ENCODE data around the gene ZNF853. TPM values are rescaled to one million over a fixed set of nuclear protein-coding genes. Genes with fewer than 3 reads are reported as not detected.

ZNF853 gene
- total RNA-seq, 1 donor from 2014 or later: 6.2 TPM

GRCh38 chr7:6623589-6624245 is 8.3 kb downstream of the ZNF853 start:
- Histone ChIP-seq H3K79me2 (ENCODE audit: low read depth) (no peaks in the 10 kb centered on the region), H3K27me3 (no peaks in the 10 kb centered on the region), H3K4me2 (no peak overlapping the region), H3K4me1 (no peaks in the 10 kb centered on the region), H3K27ac (no peak overlapping the region), H3F3A (ENCODE audit: low read depth) (no peaks in the 10 kb centered on the region), H3K4me3 (no peak overlapping the region), H3K36me3 (no peaks in the 10 kb centered on the region), H3K9me3 (ENCODE audit: low read depth) (no peaks in the 10 kb centered on the region), H4K20me1 (ENCODE audit: low read depth) (no peaks in the 10 kb centered on the region), H3K9ac (no peak overlapping the region), H2AFZ (replicated peaks) (no peak overlapping the region)
- no peak for DNase-seq (ENCODE audit: low spot score)
- Mint-ChIP-seq H3K4me3 (no peak overlapping the region), H3K4me1 (no peaks in the 10 kb centered on the region), H3K27me3 (ENCODE audit: insufficient read depth, low read depth) (peaks cover 4% of the 10 kb centered on the region), H3K9me3 (no peaks in the 10 kb centered on the region), H3K36me3 (peaks cover 19% of the 10 kb centered on the region), H3K27ac (no peak overlapping the region)
- no peak for TF ChIP-seq EZH2phosphoT487 (IDR thresholded peaks at IDR 0.05)
- no peak for TF ChIP-seq EZH2 (IDR thresholded peaks at IDR 0.05)
- TF ChIP-seq, protein P1, sequence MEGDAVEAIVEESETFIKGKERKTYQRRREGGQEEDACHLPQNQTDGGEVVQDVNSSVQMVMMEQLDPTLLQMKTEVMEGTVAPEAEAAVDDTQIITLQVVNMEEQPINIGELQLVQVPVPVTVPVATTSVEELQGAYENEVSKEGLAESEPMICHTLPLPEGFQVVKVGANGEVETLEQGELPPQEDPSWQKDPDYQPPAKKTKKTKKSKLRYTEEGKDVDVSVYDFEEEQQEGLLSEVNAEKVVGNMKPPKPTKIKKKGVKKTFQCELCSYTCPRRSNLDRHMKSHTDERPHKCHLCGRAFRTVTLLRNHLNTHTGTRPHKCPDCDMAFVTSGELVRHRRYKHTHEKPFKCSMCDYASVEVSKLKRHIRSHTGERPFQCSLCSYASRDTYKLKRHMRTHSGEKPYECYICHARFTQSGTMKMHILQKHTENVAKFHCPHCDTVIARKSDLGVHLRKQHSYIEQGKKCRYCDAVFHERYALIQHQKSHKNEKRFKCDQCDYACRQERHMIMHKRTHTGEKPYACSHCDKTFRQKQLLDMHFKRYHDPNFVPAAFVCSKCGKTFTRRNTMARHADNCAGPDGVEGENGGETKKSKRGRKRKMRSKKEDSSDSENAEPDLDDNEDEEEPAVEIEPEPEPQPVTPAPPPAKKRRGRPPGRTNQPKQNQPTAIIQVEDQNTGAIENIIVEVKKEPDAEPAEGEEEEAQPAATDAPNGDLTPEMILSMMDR (IDR thresholded peaks at IDR 0.05): no peak

GRCh38 chr7:6624246-6624611 is 8.8 kb downstream of the ZNF853 start:
- H3K4me1 Mint-ChIP-seq: no peaks in the 10 kb centered on the region
- H3K4me2 ChIP-seq: no peak overlapping the region
- H3K27ac ChIP-seq: no peak overlapping the region
- TF ChIP-seq, protein P1 (IDR thresholded peaks at IDR 0.05): no peak
- TF ChIP-seq EZH2 (IDR thresholded peaks at IDR 0.05) (no peak), EZH2phosphoT487 (IDR thresholded peaks at IDR 0.05) (no peak)
- no peaks in the 10 kb centered on the region for H4K20me1 ChIP-seq (ENCODE audit: low read depth)
- H3K4me3 ChIP-seq: no peak overlapping the region
- H3K36me3 Mint-ChIP-seq: peaks cover 19% of the 10 kb centered on the region
- H3K9ac ChIP-seq: no peak overlapping the region
- H3K4me3 Mint-ChIP-seq: no peak overlapping the region
- DNase-seq (ENCODE audit: low spot score): no peak
- no peak overlapping the region for H2AFZ ChIP-seq (replicated peaks)
- H3K36me3 ChIP-seq: no peaks in the 10 kb centered on the region
- no peaks in the 10 kb centered on the region for H3K9me3 ChIP-seq (ENCODE audit: low read depth)
- no peaks in the 10 kb centered on the region for H3K27me3 ChIP-seq
- peaks cover 4% of the 10 kb centered on the region for H3K27me3 Mint-ChIP-seq (ENCODE audit: insufficient read depth, low read depth)
- no peaks in the 10 kb centered on the region for H3K4me1 ChIP-seq
- H3K27ac Mint-ChIP-seq: no peak overlapping the region
- H3K79me2 ChIP-seq (ENCODE audit: low read depth): no peaks in the 10 kb centered on the region
- H3K9me3 Mint-ChIP-seq: no peaks in the 10 kb centered on the region
- H3F3A ChIP-seq (ENCODE audit: low read depth): no peaks in the 10 kb centered on the region

DNA sequence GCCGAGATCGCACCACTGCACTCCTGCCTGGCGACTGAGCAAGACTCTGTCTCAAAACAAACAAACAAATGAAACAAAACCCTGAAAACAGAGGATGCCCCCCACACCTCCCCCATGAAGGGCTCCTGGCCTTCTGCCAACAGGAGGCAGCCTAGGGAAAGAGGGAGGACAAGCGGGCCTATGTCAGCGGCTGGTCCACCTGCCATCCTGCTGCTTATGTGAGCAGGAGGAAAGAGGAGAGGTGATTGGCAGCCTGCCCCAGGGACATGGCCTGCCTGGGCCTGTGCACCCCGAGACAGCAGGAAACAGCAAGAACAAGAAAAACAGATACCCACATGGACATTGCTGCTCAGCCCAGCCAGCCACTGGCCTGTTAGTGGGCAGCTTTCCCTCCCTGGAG is 12.6 kb downstream of the ZNF853 start:
- Histone ChIP-seq H3F3A (ENCODE audit: low read depth) (no peaks in the 10 kb centered on the region), H3K36me3 (no peaks in the 10 kb centered on the region), H3K27ac (no peak overlapping the region), H4K20me1 (ENCODE audit: low read depth) (no peaks in the 10 kb centered on the region), H3K9me3 (ENCODE audit: low read depth) (no peaks in the 10 kb centered on the region), H3K4me2 (no peak overlapping the region), H3K4me3 (no peak overlapping the region), H2AFZ (replicated peaks) (no peak overlapping the region), H3K9ac (no peak overlapping the region), H3K79me2 (ENCODE audit: low read depth) (no peaks in the 10 kb centered on the region), H3K4me1 (no peaks in the 10 kb centered on the region), H3K27me3 (no peaks in the 10 kb centered on the region)
- H3K27ac Mint-ChIP-seq: no peak overlapping the region
- no peaks in the 10 kb centered on the region for H3K9me3 Mint-ChIP-seq
- no peaks in the 10 kb centered on the region for H3K4me1 Mint-ChIP-seq
- TF ChIP-seq EZH2 (IDR thresholded peaks at IDR 0.05): no peak
- no peak for TF ChIP-seq EZH2phosphoT487 (IDR thresholded peaks at IDR 0.05)
- TF ChIP-seq, protein P1 (IDR thresholded peaks at IDR 0.05): no peak
- H3K36me3 Mint-ChIP-seq: peaks cover 8% of the 10 kb centered on the region
- H3K4me3 Mint-ChIP-seq: no peak overlapping the region
- peaks cover 6% of the 10 kb centered on the region for H3K27me3 Mint-ChIP-seq (ENCODE audit: insufficient read depth, low read depth)
- DNase-seq (ENCODE audit: low spot score): no peak
